Stimulated activated naive CD8-positive, alpha-beta T cell treated with anti-CD3 and anti-CD28 coated beads, Interleukin-15, amount 100 ng/mL, for 72 hours (primary cell): ENCODE results near the gene SRSF4.
A peak's percentile ranks its signal among the peaks of the same experiment; 100 is the strongest.
"Not testable (repeated sequence)": the region's sequence is repeated elsewhere in the genome, so short reads cannot be mapped to it uniquely, and the experiment has no call there.

Source experiments
- ATAC-seq: fragments of 150-1000 bp; cut with Tn5 transposase; 2 replicates; pipeline ENCODE4 v1.10.0; 2021; ENCODE audit warnings: mild to moderate bottlenecking, moderate library complexity
- DNase-seq, 2 donors: peaks; one replicate each; pipeline ENCODE4 v3.0.0; 2021 to 2022
- H3K27ac Mint-ChIP-seq, 2 donors: one replicate each; pipeline ENCODE4 v1.8.0; 2022; ENCODE audit warnings: mild to moderate bottlenecking in 2 of 2, mixed read lengths in 2 of 2, moderate library complexity in 2 of 2
- H3K27me3 Mint-ChIP-seq: one replicate; pipeline ENCODE4 v1.8.0; 2022; ENCODE audit warnings: mixed read lengths
- H3K4me1 Mint-ChIP-seq: one replicate; pipeline ENCODE4 v1.8.0; 2022; ENCODE audit warnings: mild to moderate bottlenecking, mixed read lengths
- H3K4me3 Mint-ChIP-seq, 2 donors: one replicate each; pipeline ENCODE4 v1.8.0; 2022; ENCODE audit warnings: mild to moderate bottlenecking in 2 of 2, mixed read lengths in 2 of 2, moderate library complexity in 1 of 2
- H3K9me3 Mint-ChIP-seq, 2 donors: one replicate each; pipeline ENCODE4 v1.8.0; 2022; ENCODE audit warnings: mixed read lengths in 2 of 2

Gene SRSF4

GRCh38 chr1:29157269-29157601 is 24.5 kb downstream of the SRSF4 start:
- no peak for ATAC-seq
- no peak overlapping the region for H3K4me3 Mint-ChIP-seq

GRCh38 chr1:29156543-29157268 is 25.0 kb downstream of the SRSF4 start:
- H3K4me1 Mint-ChIP-seq = no peaks in the 10 kb centered on the region
- peak overlapping the region in 1 of 2 donors; percentile 82 for H3K27ac Mint-ChIP-seq
- H3K27me3 Mint-ChIP-seq = no peaks in the 10 kb centered on the region
- H3K9me3 Mint-ChIP-seq = no peaks in the 10 kb centered on the region
- no peak overlapping the region for H3K4me3 Mint-ChIP-seq
- no peak for ATAC-seq
- no peak for DNase-seq

More at GRCh38 chr1:29157269-29157601, 24.5 kb downstream of the SRSF4 start:
- DNase-seq = no peak
- Mint-ChIP-seq H3K27ac (peak overlapping the region in 1 of 2 donors; percentile 82), H3K27me3 (no peaks in the 10 kb centered on the region), H3K9me3 (no peaks in the 10 kb centered on the region), H3K4me1 (no peaks in the 10 kb centered on the region)

GRCh38 chr1:29152046-29152805 is 29.5 kb downstream of the SRSF4 start:
- no peaks in the 10 kb centered on the region for H3K27me3 Mint-ChIP-seq
- DNase-seq (no peak), ATAC-seq (no peak)
- no peaks in the 10 kb centered on the region for H3K9me3 Mint-ChIP-seq
- H3K27ac Mint-ChIP-seq = peak overlapping the region in 1 of 2 donors; percentile 91
- no peaks in the 10 kb centered on the region for H3K4me1 Mint-ChIP-seq
- H3K4me3 Mint-ChIP-seq = no peak overlapping the region

GRCh38 chr1:29150346-29150745 is 31.4 kb downstream of the SRSF4 start:
- H3K4me1 Mint-ChIP-seq, H3K9me3 Mint-ChIP-seq, ATAC-seq, DNase-seq, H3K27ac Mint-ChIP-seq, H3K27me3 Mint-ChIP-seq, H3K4me3 Mint-ChIP-seq: not testable (repeated sequence)

GRCh38 chr1:29148656-29149491 is 32.8 kb downstream of the SRSF4 start:
- no peak for DNase-seq
- Mint-ChIP-seq H3K27ac (peak overlapping the region; percentile 64 to 79), H3K4me1 (no peaks in the 10 kb centered on the region), H3K27me3 (no peaks in the 10 kb centered on the region), H3K9me3 (no peaks in the 10 kb centered on the region), H3K4me3 (no peak overlapping the region)
- ATAC-seq = no peak

GRCh38 chr1:29145739-29146437 is 35.8 kb downstream of the SRSF4 start:
- no peaks in the 10 kb centered on the region for H3K9me3 Mint-ChIP-seq
- H3K4me3 Mint-ChIP-seq = no peak overlapping the region
- ATAC-seq = no peak
- peak overlapping the region in 1 of 2 donors; percentile 65 for H3K27ac Mint-ChIP-seq
- H3K4me1 Mint-ChIP-seq = no peaks in the 10 kb centered on the region
- no peaks in the 10 kb centered on the region for H3K27me3 Mint-ChIP-seq
- no peak for DNase-seq

GRCh38 chr1:29144178-29144577 is 37.5 kb downstream of the SRSF4 start:
- no peaks in the 10 kb centered on the region for H3K9me3 Mint-ChIP-seq
- H3K4me1 Mint-ChIP-seq = no peaks in the 10 kb centered on the region
- no peak overlapping the region for H3K4me3 Mint-ChIP-seq
- DNase-seq (no peak), ATAC-seq (no peak)
- H3K27ac Mint-ChIP-seq = no peak overlapping the region
- no peaks in the 10 kb centered on the region for H3K27me3 Mint-ChIP-seq

GRCh38 chr1:29142714-29143113 is 39.0 kb downstream of the SRSF4 start:
- ATAC-seq = no peak
- Mint-ChIP-seq H3K27me3 (no peaks in the 10 kb centered on the region), H3K27ac (no peak overlapping the region), H3K4me1 (no peaks in the 10 kb centered on the region), H3K9me3 (no peaks in the 10 kb centered on the region), H3K4me3 (no peak overlapping the region)
- no peak for DNase-seq

- no peak for ATAC-seq
- Mint-ChIP-seq H3K9me3 (no peaks in the 10 kb centered on the region), H3K27me3 (peaks cover 34% of the 10 kb centered on the region), H3K4me3 (no peak overlapping the region), H3K4me1 (no peaks in the 10 kb centered on the region), H3K27ac (no peak overlapping the region)
- DNase-seq = no peak
These were observed 45.2 kb downstream of the SRSF4 start for GRCh38 chr1:29136391-29136915.

- DNase-seq (no peak), ATAC-seq (no peak)
- H3K27ac Mint-ChIP-seq = no peak overlapping the region
- peaks cover 34% of the 10 kb centered on the region for H3K27me3 Mint-ChIP-seq
- no peaks in the 10 kb centered on the region for H3K4me1 Mint-ChIP-seq
- no peaks in the 10 kb centered on the region for H3K9me3 Mint-ChIP-seq
- no peak overlapping the region for H3K4me3 Mint-ChIP-seq
These were observed 47.0 kb downstream of the SRSF4 start for GRCh38 chr1:29134695-29135028.

- ATAC-seq (peak; percentile 51), DNase-seq (no peak)
- H3K9me3 Mint-ChIP-seq = no peaks in the 10 kb centered on the region
- H3K27ac Mint-ChIP-seq = no peak overlapping the region
- H3K4me3 Mint-ChIP-seq = peak overlapping the region in 1 of 2 donors; percentile 6
- no peaks in the 10 kb centered on the region for H3K4me1 Mint-ChIP-seq
- H3K27me3 Mint-ChIP-seq = peaks cover 34% of the 10 kb centered on the region
These were observed 47.6 kb downstream of the SRSF4 start for GRCh38 chr1:29133861-29134694.

- peaks cover 36% of the 10 kb centered on the region for H3K27me3 Mint-ChIP-seq
- not testable (repeated sequence) for H3K4me3 Mint-ChIP-seq, H3K27ac Mint-ChIP-seq, H3K9me3 Mint-ChIP-seq, H3K4me1 Mint-ChIP-seq, ATAC-seq, DNase-seq
These were observed 50.6 kb downstream of the SRSF4 start for GRCh38 chr1:29131056-29131455.

GRCh38 chr1:29129916-29130315 is 51.8 kb downstream of the SRSF4 start:
- H3K4me3 Mint-ChIP-seq = no peak overlapping the region
- H3K4me1 Mint-ChIP-seq = peaks cover 10% of the 10 kb centered on the region
- H3K9me3 Mint-ChIP-seq = no peaks in the 10 kb centered on the region
- no peak overlapping the region for H3K27ac Mint-ChIP-seq
- no peak for DNase-seq
- no peak for ATAC-seq
- peaks cover 38% of the 10 kb centered on the region for H3K27me3 Mint-ChIP-seq

GRCh38 chr1:29128739-29129138 is 53.0 kb downstream of the SRSF4 start:
- peaks cover 10% of the 10 kb centered on the region for H3K4me1 Mint-ChIP-seq
- H3K27me3 Mint-ChIP-seq = peaks cover 29% of the 10 kb centered on the region
- no peak for ATAC-seq
- no peak overlapping the region for H3K27ac Mint-ChIP-seq
- H3K9me3 Mint-ChIP-seq = no peaks in the 10 kb centered on the region
- H3K4me3 Mint-ChIP-seq = no peak overlapping the region
- DNase-seq = no peak
